HG03039 (cell line): Measurements from ENCODE around the gene ALDH4A1.
"Not testable (repeated sequence)": the region's sequence is repeated elsewhere in the genome, so short reads cannot be mapped to it uniquely, and the experiment has no call there.

Source experiments
- ATAC-seq: cut with Tn5 transposase; IDR thresholded peaks from one replicate; pipeline ENCODE4 v1.9.1; 2021; ENCODE audit warnings: mild to moderate bottlenecking, moderate library complexity; ENCODE audit not compliant: unreplicated experiment

ALDH4A1 gene

GRCh38 chr1:18879215-18879790 is 23.1 kb downstream of the ALDH4A1 start:
- no peak for ATAC-seq

- ATAC-seq = no peak
Observed at GRCh38 chr1:18878538-18879214, 23.7 kb downstream of the ALDH4A1 start.

- no peak for ATAC-seq
Observed at GRCh38 chr1:18877282-18877681, 25.1 kb downstream of the ALDH4A1 start.

- ATAC-seq = no peak
Observed at GRCh38 chr1:18876210-18876609, 26.1 kb downstream of the ALDH4A1 start.

- ATAC-seq = no peak
Observed at GRCh38 chr1:18875796-18876128, 26.6 kb downstream of the ALDH4A1 start.

- ATAC-seq = no peak
Observed at GRCh38 chr1:18875107-18875795, 27.1 kb downstream of the ALDH4A1 start.

GRCh38 chr1:18874600-18874999 is 27.8 kb downstream of the ALDH4A1 start:
- no peak for ATAC-seq

- ATAC-seq = no peak
Observed at GRCh38 chr1:18874036-18874435, 28.3 kb downstream of the ALDH4A1 start.

GRCh38 chr1:18872071-18872611 is 30.2 kb downstream of the ALDH4A1 start:
- no peak for ATAC-seq

- ATAC-seq = no peak
Observed at GRCh38 chr1:18871401-18872070, 30.8 kb downstream of the ALDH4A1 start.

GRCh38 chr1:18870957-18871356 is 31.4 kb downstream of the ALDH4A1 start:
- ATAC-seq = no peak

- not testable (repeated sequence) for ATAC-seq
Observed at GRCh38 chr1:18870595-18870865, 31.8 kb downstream of the ALDH4A1 start.

GRCh38 chr1:18869847-18870594 is 32.3 kb downstream of the ALDH4A1 start:
- ATAC-seq = no peak

- no peak for ATAC-seq
Observed at GRCh38 chr1:18868801-18869424, 33.4 kb downstream of the ALDH4A1 start.

- ATAC-seq = no peak
Observed at GRCh38 chr1:18868354-18868753, 34.0 kb downstream of the ALDH4A1 start.

GRCh38 chr1:18866846-18867245 is 35.5 kb downstream of the ALDH4A1 start:
- ATAC-seq = no peak

GRCh38 chr1:18866314-18866713 is 36.0 kb downstream of the ALDH4A1 start:
- ATAC-seq = no peak

- no peak for ATAC-seq
Observed at GRCh38 chr1:18865176-18865575, 37.2 kb downstream of the ALDH4A1 start.

- no peak for ATAC-seq
Observed at GRCh38 chr1:18861590-18861989, 40.8 kb downstream of the ALDH4A1 start.

- no peak for ATAC-seq
Observed at GRCh38 chr1:18861082-18861481, 41.3 kb downstream of the ALDH4A1 start.

GRCh38 chr1:18859560-18859959 is 42.8 kb downstream of the ALDH4A1 start, which contains the start of gene TAS1R2:
Gene TAS1R2 (minus strand): TSS chr1:18859660. CDS start chr1:18859660, 0 bp downstream.
- no peak for ATAC-seq
